Stimulated activated CD4-positive, alpha-beta T cell treated with anti-CD3 and anti-CD28 coated beads, Interleukin-2, amount 100 ng/mL, for 24 hours (primary cell): ENCODE results near the gene TMEM245.
"Not testable (repeated sequence)": the region's sequence is repeated elsewhere in the genome, so short reads cannot be mapped to it uniquely, and the experiment has no call there.

ENCODE experiments used
- DNase-seq, 2 donors: peaks; one replicate each; pipeline ENCODE4 v3.0.0-alpha.2; 2020

Gene TMEM245

GRCh38 chr9:108980893-108981292, 138.9 kb downstream of the TMEM245 start:
- DNase-seq = no peak

- no peak for DNase-seq
These were observed 141.5 kb downstream of the TMEM245 start for GRCh38 chr9:108978205-108978604.

GRCh38 chr9:108973895-108974294, 145.9 kb downstream of the TMEM245 start:
- no peak for DNase-seq

GRCh38 chr9:108972626-108973209, 147.0 kb downstream of the TMEM245 start:
- no peak for DNase-seq

- no peak for DNase-seq
These were observed 147.6 kb downstream of the TMEM245 start for GRCh38 chr9:108972186-108972585.

GRCh38 chr9:108971392-108971791, 148.4 kb downstream of the TMEM245 start:
- DNase-seq = not testable (repeated sequence)

- no peak for DNase-seq
These were observed 151.8 kb downstream of the TMEM245 start for GRCh38 chr9:108967916-108968315.
